Pons (tissue), 1 donor: ENCODE measurements around the gene SPAG4.

Experiments
- DNase-seq: peaks from one replicate; pipeline ENCODE4 v3.0.0-alpha.2; 2016; ENCODE audit warnings: low spot score

The SPAG4 gene

GRCh38 chr20:35654415-35654814, 38.8 kb downstream of the SPAG4 start:
- no peak for DNase-seq

- DNase-seq: no peak
These were observed 41.6 kb downstream of the SPAG4 start for GRCh38 chr20:35657271-35657670.

DNA sequence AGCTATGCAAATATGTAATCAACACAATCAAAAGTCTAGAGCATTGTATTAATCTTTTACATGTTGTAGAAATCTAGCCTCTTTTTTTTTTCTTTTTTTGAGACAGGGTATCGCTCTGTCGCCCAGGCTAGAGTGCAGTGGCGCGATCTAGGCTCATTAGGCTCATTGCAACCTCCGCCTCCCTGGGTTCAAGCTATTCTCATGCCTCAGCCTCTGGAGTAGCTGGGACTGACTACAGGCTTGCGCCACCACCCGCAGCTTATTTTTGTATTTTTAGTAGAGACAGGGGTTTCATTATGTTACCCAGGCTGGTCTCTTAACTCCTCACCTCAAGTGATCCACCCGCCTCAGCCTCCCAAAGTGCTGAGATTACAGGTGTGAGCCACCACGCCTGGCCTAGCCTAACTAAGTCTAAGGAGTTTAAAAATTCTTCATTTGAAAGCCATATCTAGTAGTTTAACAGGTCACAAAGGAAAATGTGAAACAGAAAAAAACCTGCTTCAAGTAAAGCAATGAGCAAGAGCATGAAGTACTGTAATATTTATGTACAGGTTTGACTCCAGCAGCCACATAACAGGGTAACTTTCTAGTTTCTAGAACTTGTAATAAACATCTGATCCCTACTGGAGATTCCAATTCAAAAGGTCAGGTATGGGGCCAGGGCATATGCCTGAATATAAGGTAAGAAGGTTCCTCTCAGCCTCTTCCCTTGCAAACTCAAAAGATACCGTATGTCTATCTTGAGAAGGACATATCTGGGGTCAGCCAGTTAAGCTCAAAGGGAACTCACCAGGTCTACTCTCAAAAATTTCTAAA, 44.7 kb downstream of the SPAG4 start:
- no peak for DNase-seq

DNA sequence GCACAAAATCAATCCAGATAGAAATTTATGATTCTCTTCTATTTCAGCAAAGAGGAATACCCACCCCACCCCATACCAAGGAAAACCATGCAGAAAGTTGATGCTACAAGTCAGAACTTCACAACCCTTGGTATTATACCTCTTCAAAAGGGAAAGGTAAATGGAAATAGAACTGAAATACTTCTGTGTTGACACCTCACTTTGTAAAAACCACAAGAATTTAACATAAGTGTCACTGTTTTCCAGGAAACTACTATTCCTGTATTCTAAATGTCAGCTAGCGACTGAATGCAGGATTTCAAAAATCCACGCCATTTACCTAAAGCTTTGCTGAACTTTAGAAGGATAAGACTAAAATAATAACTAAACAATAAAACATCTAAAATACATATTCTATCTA, 45.4 kb downstream of the SPAG4 start:
- DNase-seq: no peak

DNA sequence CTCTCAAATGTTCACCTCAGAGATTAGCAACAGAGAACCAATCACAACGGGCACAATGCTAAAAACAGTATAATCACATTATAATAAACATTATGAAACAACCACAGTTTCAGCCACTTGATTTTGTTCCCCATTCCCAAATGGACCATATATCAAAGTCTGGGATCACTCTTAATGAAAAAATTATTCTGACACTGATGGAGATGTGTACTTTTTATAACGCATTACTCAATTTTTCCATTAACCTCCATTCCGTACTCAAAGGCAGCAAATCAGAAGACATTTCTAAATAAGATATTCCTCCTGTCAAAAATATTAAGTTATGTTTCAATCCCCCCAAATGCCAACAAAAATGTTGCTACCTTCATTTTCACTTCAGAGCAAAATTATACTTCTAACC, 46.3 kb downstream of the SPAG4 start:
- no peak for DNase-seq

- no peak for DNase-seq
These were observed 46.9 kb downstream of the SPAG4 start for GRCh38 chr20:35662551-35662950.

DNA sequence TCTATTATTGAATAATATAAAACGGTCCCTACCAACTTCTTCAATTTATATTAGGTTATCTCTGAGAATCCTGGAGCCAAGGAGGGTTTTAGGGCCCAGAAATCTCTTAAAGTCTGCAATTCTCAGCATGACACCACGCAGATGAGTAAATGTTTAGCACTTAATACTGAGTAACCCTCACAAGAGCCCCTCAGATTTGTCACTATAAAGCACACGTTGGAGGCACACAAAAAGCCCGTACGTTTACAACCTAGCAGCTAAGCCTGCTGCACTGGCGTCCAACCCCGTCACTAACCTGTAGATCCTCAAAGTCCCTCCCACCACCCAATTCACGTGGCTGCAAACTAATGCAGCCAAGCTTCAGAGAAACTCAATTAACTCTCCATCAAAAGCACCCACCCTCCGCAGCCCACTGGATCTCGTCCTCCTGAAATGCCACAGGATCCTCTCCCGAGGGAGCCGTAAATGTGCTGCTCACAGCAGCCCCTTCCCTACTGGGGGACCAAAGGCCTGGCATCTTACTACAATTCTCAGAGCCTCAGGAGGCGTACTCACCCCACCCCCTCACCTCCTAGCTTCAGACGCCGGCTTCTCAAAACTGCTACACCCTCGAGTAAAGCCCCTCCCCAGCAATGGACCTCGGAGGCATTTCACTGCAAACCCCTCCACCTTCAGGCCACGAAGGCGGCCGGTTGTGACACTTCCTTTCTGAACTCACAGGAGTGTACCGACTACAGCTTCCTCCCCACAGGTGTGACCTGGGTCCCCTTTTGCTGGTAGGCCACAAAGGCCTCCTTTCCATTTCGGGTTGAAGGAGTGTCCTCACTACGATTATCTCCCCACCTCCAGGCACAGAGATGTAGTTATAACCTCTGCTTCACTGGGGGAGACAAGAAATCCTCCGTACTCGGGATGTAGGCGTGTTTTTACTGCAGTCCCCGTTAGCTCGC, 48.2 kb downstream of the SPAG4 start:
- DNase-seq: peak; percentile 41

DNA sequence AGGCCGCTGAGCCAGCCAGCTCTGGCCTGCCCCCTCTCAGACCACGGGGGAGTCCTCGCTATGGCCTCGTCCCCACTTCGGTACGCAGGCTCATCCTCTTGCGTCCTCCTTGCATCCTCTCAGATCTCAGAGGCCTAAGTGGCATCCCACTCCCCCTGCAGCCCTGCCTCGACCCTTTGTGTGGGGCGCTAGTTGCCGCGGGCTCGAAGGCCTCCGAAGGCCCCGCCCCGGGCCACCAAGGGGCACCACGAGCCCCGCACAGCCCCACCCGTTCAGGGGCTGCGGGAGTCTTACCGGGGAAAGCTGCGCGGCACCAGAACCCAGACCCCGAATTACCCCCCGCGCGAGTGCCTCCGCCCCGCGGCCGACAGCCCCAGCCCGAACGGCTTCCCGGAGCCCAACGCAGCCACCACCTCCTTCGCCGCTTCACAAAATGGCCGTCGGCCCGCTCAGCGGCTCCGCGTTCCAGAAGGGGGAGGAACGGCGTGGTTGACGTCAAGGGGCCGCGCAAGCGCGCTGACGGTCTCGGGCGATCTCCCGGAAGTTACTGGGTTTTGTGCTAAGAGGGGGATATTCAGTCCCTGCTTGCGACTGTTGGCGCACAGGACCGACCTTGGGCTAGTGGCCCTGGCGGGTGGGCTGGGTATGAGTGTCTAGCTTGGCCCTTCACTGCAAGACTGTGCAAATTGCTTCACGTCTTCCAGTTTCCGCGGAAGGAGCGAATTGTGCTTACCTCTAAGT, 49.0 kb downstream of the SPAG4 start, which contains the start of the genes CPNE1 and RBM12:
TSS of gene CPNE1 (minus strand) at position 435 of the 741 bp plus-strand sequence. CDS start 31,977 bp downstream, outside the sequence.
TSS of gene RBM12 (minus strand) at position 435 of the 741 bp plus-strand sequence. CDS start 9,578 bp downstream, outside the sequence.
- DNase-seq: peak; percentile 91

DNA sequence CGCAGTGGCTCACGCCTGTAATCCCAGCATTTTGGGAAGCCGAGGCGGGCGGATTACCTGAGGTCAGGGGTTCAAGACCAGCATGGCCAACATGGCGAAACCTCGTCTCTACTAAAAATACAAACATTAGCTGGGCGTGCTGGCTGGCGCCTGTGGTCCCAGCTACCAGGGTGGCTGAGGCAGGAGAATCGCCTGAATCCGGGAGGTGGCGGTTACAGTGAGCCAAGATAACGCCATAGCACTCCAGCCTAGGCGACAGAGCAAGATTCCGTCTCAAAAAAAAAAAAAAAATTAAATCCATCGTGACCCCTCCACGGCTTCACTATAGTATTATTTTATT, 50.3 kb downstream of the SPAG4 start:
- no peak for DNase-seq

DNA sequence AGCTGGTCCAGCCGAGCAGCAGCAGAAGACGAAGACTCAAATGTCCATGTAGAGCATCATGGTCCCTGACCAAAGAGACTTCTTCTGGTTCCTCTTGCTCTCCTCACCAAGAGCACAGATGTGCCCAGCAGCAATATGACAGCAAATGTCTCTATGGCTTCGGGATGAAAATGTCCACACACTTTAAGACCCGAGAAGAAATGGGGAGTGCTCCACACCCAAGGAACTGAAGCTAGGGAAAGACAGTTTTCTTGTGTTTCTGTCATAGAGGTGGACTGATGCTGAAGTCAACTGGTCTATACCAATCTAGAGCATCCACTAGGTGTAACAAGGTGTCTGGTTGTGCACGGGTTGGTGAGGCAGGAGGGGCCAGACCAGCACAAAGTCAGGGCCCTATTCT, 53.6 kb downstream of the SPAG4 start:
- DNase-seq: no peak

- no peak for DNase-seq
These were observed 54.1 kb downstream of the SPAG4 start for GRCh38 chr20:35669681-35670080.
